Measurements from ENCODE around the gene IGLON5. TPM values are rescaled to one million over a fixed set of nuclear protein-coding genes. Genes with fewer than 3 reads are reported as not detected.

IGLON5 gene
- polyA plus RNA-seq, 1 experiment = not detected

- Histone ChIP-seq H3K27me3 (ENCODE audit: control insufficient read depth, insufficient read depth, low read length) (no peaks in the 10 kb centered on the region), H3K27ac (ENCODE audit: low read depth, low read length) (no peak overlapping the region), H3K4me3 (ENCODE audit: low read depth, low read length) (no peak overlapping the region), H3K9me3 (ENCODE audit: control insufficient read depth, insufficient read depth, low read length) (no peaks in the 10 kb centered on the region; the same call in 1 of the 2 replicates)
- no peak for TF ChIP-seq CTCF (IDR thresholded peaks at IDR 0.05; ENCODE audit: low read depth, low read length)
- ChIA-PET CTCF (no interaction called here), POLR2A (no interaction called here)
- DNase-seq (ENCODE audit: low read depth, low spot score) = no peak
Measured at GRCh38 chr19:51292971-51293370, 18.5 kb upstream of the IGLON5 start.

- no peak for DNase-seq (ENCODE audit: low read depth, low spot score)
- H3K9me3 ChIP-seq (ENCODE audit: control insufficient read depth, insufficient read depth, low read length) = no peaks in the 10 kb centered on the region; the same call in 1 of the 2 replicates
- no peak overlapping the region for H3K4me3 ChIP-seq (ENCODE audit: low read depth, low read length)
- ChIA-PET POLR2A (no interaction called here), CTCF (no interaction called here)
- no peak for TF ChIP-seq CTCF (IDR thresholded peaks at IDR 0.05; ENCODE audit: low read depth, low read length)
- H3K27me3 ChIP-seq (ENCODE audit: control insufficient read depth, insufficient read depth, low read length) = no peaks in the 10 kb centered on the region
- H3K27ac ChIP-seq (ENCODE audit: low read depth, low read length) = no peak overlapping the region
Measured at GRCh38 chr19:51293571-51294210, 17.8 kb upstream of the IGLON5 start.

GRCh38 chr19:51294211-51294976 is 17.1 kb upstream of the IGLON5 start:
- TF ChIP-seq CTCF (IDR thresholded peaks at IDR 0.05; ENCODE audit: low read depth, low read length) = no peak
- CTCF ChIA-PET = no interaction called here
- no peaks in the 10 kb centered on the region for H3K27me3 ChIP-seq (ENCODE audit: control insufficient read depth, insufficient read depth, low read length)
- POLR2A ChIA-PET = no interaction called here
- H3K27ac ChIP-seq (ENCODE audit: low read depth, low read length) = no peak overlapping the region
- no peak for DNase-seq (ENCODE audit: low read depth, low spot score)
- H3K4me3 ChIP-seq (ENCODE audit: low read depth, low read length) = no peak overlapping the region
- H3K9me3 ChIP-seq (ENCODE audit: control insufficient read depth, insufficient read depth, low read length) = no peaks in the 10 kb centered on the region; the same call in 1 of the 2 replicates

- no peaks in the 10 kb centered on the region for H3K27me3 ChIP-seq (ENCODE audit: control insufficient read depth, insufficient read depth, low read length)
- POLR2A ChIA-PET = no interaction called here
- H3K27ac ChIP-seq (ENCODE audit: low read depth, low read length) = no peak overlapping the region
- H3K4me3 ChIP-seq (ENCODE audit: low read depth, low read length) = no peak overlapping the region
- no peaks in the 10 kb centered on the region; the same call in 1 of the 2 replicates for H3K9me3 ChIP-seq (ENCODE audit: control insufficient read depth, insufficient read depth, low read length)
- DNase-seq (ENCODE audit: low read depth, low spot score) = no peak
- TF ChIP-seq CTCF (IDR thresholded peaks at IDR 0.05; ENCODE audit: low read depth, low read length) = no peak
- CTCF ChIA-PET = no interaction called here
Measured at GRCh38 chr19:51294977-51295375, 16.5 kb upstream of the IGLON5 start.

GRCh38 chr19:51295382-51296126 is 15.9 kb upstream of the IGLON5 start:
- Histone ChIP-seq H3K27me3 (ENCODE audit: control insufficient read depth, insufficient read depth, low read length) (no peaks in the 10 kb centered on the region), H3K4me3 (ENCODE audit: low read depth, low read length) (no peak overlapping the region), H3K27ac (ENCODE audit: low read depth, low read length) (no peak overlapping the region), H3K9me3 (ENCODE audit: control insufficient read depth, insufficient read depth, low read length) (no peaks in the 10 kb centered on the region; the same call in 1 of the 2 replicates)
- ChIA-PET POLR2A (no interaction called here), CTCF (no interaction called here)
- DNase-seq (ENCODE audit: low read depth, low spot score) = no peak
- no peak for TF ChIP-seq CTCF (IDR thresholded peaks at IDR 0.05; ENCODE audit: low read depth, low read length)
